Activated CD8-positive, alpha-beta memory T cell treated with anti-CD3 and anti-CD28 coated beads for 36 hours (primary cell): ENCODE data around the gene CAV2. TPM values are rescaled to one million over a fixed set of nuclear protein-coding genes. Genes with fewer than 3 reads are reported as not detected.

Source experiments
- CTCF ChIA-PET: fragments of 350-600 bp; sonication (Branson Sonifier 250); formaldehyde crosslinking; loops from one replicate; lab custom pipeline; 2021; ENCODE audit warnings: antibody characterized with exemption; lab: Charles Lee
- POLR2A ChIA-PET: fragments of 350-600 bp; sonication (Branson Sonifier 250); formaldehyde crosslinking; loops from one replicate; lab custom pipeline; 2021; ENCODE audit warnings: antibody characterized with exemption; lab: Charles Lee
- total RNA-seq, 2 experiments: library from RNA; stranded (reverse); gene quantifications; one replicate each; pipeline ENCODE4 v1.2.3, GENCODE V29; 2021

CAV2 gene
- total RNA-seq, 2 experiments from 2014 or later: 0.27 TPM; not detected in 1

- POLR2A ChIA-PET: no interaction called here
Observed at GRCh38 chr7:116492654-116493109, 6.9 kb upstream of the CAV2 start.

DNA sequence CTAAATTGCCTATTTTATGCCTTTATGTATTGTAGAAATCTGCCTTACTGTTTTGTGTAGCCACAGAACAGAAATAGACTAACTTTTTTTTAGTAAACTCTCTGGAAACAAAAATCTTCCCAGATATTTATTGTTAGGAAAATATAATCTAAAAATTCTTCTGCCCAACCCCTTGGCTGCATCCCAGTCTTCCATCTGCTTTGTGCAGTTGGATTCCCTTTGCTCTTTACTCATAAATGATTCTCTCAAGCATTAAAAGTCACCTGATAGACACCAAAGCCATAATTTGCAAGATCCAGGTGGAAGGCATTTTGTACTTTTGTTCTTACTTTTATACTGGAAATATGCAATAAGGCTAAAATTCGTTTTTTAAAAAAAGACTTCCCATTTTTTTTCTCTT is 6.1 kb upstream of the CAV2 start:
- ChIA-PET POLR2A (interaction anchor here (0.6 kb wide), 1 partner anchor 156 kb away, joined by 3 read pairs; no protein-coding TSS in a partner anchor), CTCF (no interaction called here)

More at GRCh38 chr7:116492654-116493109, 6.9 kb upstream of the CAV2 start:
- CTCF ChIA-PET: no interaction called here

DNA sequence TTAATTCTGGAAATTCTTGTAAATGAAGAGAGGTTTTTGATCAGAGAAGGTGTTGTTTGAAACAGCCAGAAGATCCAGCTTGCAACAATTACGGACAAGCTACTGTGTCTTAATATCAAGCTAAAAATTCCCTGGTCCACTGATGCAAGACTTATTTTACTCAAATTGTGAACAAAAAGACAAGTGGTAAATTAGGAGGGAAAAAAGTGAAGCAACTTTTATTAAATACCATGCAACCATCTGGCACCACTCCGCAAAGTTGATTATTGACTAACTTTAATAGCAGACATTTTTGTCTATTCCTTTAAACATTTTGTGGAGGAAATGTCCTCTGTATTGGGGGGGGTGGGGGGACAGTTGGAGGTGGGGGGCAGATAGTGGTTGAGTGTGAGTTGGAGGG is 5.1 kb upstream of the CAV2 start:
- POLR2A ChIA-PET: no interaction called here
- CTCF ChIA-PET: no interaction called here

- ChIA-PET CTCF (no interaction called here), POLR2A (no interaction called here)
Observed at GRCh38 chr7:116495736-116496135, 3.8 kb upstream of the CAV2 start.

DNA sequence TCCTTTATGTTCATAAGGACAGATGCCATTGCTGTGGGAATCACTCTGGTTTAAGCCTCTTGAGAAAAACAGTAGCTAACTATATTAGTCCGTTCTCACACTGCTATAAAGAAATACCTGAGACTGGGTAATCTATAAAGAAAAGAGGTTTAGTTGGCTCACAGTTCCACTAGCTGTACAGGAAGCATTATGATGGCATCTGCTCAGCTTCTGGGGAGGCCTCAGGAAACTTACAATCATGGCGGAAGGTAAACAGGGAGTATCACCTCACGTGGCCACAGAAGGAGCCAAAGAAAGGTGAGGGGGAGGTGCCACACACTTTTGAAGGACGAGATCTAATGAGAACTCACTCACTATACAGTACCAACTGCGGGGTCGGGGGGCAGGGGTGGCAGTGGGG is 2.9 kb upstream of the CAV2 start:
- CTCF ChIA-PET: no interaction called here
- POLR2A ChIA-PET: no interaction called here

GRCh38 chr7:116497708-116498107 is 1.8 kb upstream of the CAV2 start:
- ChIA-PET CTCF (no interaction called here), POLR2A (no interaction called here)

GRCh38 chr7:116500078-116500853 is 728 bp downstream of the CAV2 start:
- POLR2A ChIA-PET: no interaction called here
- CTCF ChIA-PET: interaction anchor here (0.5 kb wide), 1 partner anchor 1685 kb away, joined by 3 read pairs; no protein-coding TSS in a partner anchor

DNA sequence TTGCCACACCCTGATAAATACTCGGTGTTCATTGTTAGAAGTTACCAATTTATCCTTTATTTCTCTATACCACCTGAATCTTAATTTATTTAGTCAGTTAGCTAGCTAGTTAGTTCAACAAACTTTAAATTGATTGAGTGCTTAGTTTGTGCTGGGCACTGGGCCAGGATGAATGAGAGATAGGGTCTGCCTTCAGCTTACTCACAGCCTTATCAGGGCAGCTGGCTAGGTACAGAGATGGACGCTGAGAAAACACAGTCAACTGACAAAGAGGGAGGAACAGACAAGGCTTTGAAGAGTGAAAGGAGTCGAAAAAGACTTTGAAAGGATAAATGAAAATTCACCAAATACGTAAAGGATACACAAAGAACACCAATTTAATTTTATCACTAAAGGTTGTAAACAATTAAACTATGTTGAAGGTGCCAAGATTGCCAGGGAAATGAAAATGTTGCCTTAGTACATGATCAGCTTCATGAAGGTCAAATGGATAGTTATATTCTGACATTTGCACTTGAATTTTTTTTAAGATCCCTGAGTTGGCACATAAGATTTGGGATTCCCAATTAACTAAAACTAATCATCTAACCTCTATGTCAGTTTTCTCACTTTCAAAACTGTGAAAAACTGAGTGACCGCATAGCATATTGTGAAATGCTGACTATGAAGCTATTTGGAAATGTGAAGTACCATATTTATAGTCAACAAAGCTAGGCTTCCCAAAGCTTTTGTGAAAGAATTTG is 2.1 kb downstream of the CAV2 start:
- ChIA-PET CTCF (no interaction called here), POLR2A (no interaction called here)

- ChIA-PET POLR2A (no interaction called here), CTCF (no interaction called here)
Observed at GRCh38 chr7:116502201-116503096, 2.9 kb downstream of the CAV2 start.

- CTCF ChIA-PET: no interaction called here
- POLR2A ChIA-PET: no interaction called here
Observed at GRCh38 chr7:116503835-116504234, 4.3 kb downstream of the CAV2 start.

- ChIA-PET CTCF (interaction anchor here (1.8 kb wide), 1 partner anchor 21 kb away, joined by 5 read pairs; no protein-coding TSS in a partner anchor), POLR2A (no interaction called here)
Observed at GRCh38 chr7:116505278-116505677, 5.7 kb downstream of the CAV2 start.

- CTCF ChIA-PET: interaction anchor here (1.8 kb wide), 1 partner anchor 20 kb away, joined by 5 read pairs; no protein-coding TSS in a partner anchor
- POLR2A ChIA-PET: no interaction called here
Observed at GRCh38 chr7:116505823-116506222, 6.3 kb downstream of the CAV2 start.

DNA sequence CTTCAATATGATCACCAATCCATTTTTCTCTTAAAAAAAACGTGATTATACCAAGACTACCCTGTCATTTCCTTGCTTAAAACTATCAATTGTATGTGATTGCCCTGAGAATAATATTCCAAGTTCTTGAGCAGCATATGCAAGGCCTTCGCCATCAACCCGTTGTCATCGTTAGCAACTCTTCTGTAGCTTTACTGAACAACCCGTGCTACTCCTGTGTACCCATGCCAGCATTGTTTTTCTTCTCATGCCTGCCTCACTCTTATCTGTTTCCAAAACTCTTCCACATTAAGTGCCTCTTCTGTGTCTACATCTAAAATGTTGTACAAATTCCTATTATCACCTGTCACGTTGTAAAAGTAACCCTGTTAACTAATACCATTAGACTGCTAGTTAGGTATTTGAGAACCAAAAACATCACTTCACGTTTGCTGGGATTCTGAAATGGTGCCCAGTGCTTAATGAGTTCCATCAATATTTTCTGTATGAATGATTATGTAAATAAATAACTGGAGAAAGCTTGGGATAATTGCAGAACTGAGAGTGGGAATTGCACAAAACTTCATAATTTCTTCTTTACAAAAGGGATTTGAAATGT is 10.5 kb downstream of the CAV2 start:
- POLR2A ChIA-PET: no interaction called here
- CTCF ChIA-PET: no interaction called here

- ChIA-PET POLR2A (no interaction called here), CTCF (no interaction called here)
Observed at GRCh38 chr7:116510795-116511194, 11.3 kb downstream of the CAV2 start.

DNA sequence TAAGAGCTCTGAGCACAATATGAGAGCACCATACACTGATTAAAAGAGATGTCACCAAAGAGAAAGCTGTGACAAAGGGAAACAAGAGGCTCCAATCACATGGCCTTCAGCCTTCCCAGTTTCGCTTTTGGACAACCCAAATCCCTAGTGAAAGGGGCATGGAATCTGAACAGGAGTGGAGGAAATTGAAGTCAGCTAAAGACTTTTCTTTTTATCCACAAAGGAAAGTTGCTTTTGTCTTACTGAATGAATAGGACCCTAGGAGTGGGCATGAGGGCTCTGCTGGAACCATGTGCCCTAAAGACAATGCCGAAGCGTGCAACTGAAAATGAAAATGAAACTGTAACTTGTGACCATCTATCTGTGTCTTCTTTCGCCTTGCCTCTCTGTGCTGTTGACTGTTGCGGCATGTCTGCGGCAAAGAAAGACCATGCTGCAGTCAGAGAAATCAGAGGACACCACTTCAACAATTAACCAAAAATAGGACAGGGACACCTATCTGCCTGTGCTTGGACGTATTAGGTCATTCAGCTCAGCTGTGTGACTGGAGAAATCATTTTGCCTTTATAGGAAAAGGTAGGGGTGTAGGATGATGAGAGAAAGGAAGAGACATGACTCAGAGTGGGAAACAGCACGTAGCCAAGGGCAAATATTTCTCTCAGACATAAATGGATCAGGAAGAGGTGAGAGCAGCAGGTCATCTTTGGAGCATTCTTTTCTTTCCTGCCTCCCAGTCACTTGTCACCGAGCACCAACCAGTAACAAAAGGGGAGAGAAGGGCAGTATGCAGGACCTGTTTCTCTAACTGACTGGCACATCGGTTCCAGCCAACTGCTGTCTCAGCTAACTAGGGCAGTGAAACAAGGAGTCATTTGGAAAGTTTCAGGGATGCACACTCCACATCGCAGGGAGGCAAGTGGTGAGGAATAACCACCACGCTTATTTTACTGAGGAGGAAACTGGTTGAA is 12.3 kb downstream of the CAV2 start:
- ChIA-PET POLR2A (no interaction called here), CTCF (no interaction called here)

- CTCF ChIA-PET: no interaction called here
- POLR2A ChIA-PET: no interaction called here
Observed at GRCh38 chr7:116512520-116513188, 13.1 kb downstream of the CAV2 start.

DNA sequence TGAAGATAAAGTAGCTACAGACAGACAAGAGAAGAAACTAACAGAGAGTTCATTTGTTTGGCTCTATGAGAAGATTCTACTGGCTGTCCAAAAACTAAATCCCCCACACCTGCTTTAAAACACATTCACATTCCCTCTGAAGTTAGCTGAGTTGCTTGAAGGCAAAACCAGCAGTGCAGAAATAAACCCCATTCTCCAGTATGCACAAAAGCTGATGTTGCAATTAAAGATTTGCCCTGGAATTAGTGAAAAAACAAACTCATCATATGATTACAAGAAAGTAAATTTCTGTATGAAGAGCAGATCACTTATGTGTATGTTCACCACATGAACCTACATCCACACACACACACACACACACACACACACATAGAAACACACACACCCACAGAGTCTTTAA is 16.0 kb downstream of the CAV2 start:
- POLR2A ChIA-PET: no interaction called here
- CTCF ChIA-PET: no interaction called here

GRCh38 chr7:116516324-116516723 is 16.8 kb downstream of the CAV2 start:
- ChIA-PET CTCF (no interaction called here), POLR2A (no interaction called here)
